Measurements from ENCODE around the gene MTRR.

- no peak for TF ChIP-seq RARB (CRISPR knock-in tag; IDR thresholded peaks at IDR 0.05)
- TF ChIP-seq PATZ1 (CRISPR knock-in tag; IDR thresholded peaks at IDR 0.05; ENCODE audit: borderline replicate concordance), result no peak
- no peak for TF ChIP-seq ZFP3 (CRISPR knock-in tag; IDR thresholded peaks at IDR 0.05)
- no peak for TF ChIP-seq CSDC2 (CRISPR knock-in tag; IDR thresholded peaks at IDR 0.05)
- no peak for TF ChIP-seq OSR1 (CRISPR knock-in tag; IDR thresholded peaks at IDR 0.05)
- no peak for TF ChIP-seq ZNF70 (CRISPR knock-in tag; IDR thresholded peaks at IDR 0.05)
- TF ChIP-seq ARNTL (CRISPR knock-in tag; IDR thresholded peaks at IDR 0.05; ENCODE audit: borderline replicate concordance, low read depth), result no peak
- TF ChIP-seq CREB5 (CRISPR knock-in tag; IDR thresholded peaks at IDR 0.05; ENCODE audit: low read depth), result no peak
- TF ChIP-seq ZNF565 (CRISPR knock-in tag; conservative IDR thresholded peaks at IDR 0.05; ENCODE audit: low read depth), result no peak
- TF ChIP-seq ZFP30 (CRISPR knock-in tag; IDR thresholded peaks at IDR 0.05), result no peak
- no peak for TF ChIP-seq ISL1 (CRISPR knock-in tag; IDR thresholded peaks at IDR 0.05)
- TF ChIP-seq BACH2 (CRISPR knock-in tag; IDR thresholded peaks at IDR 0.05; ENCODE audit: borderline replicate concordance), result no peak
These were observed 57.2 kb downstream of the MTRR start for GRCh38 chr5:7925961-7926695.

Data from SK-N-SH treated with all-trans-retinoic acid at 6 μM for 48 hours (cell line).